Calu3 (cell line): ENCODE data around the gene GRHL1. TPM values are rescaled to one million over a fixed set of nuclear protein-coding genes. Genes with fewer than 3 reads are reported as not detected.

Experiments
- BruUV-seq: library from RNA; stranded (reverse); fragments of 400-500 nt; replicated peaks from 2 replicates; lab custom pipeline; 2021; lab: Mats Ljungman, UMichigan
- CTCF ChIA-PET: fragments of 300-600 bp; sonication (Branson Sonifier 250); formaldehyde crosslinking; loops from one replicate; lab custom pipeline; 2022; ENCODE audit warnings: antibody characterized with exemption; lab: Charles Lee
- DNase-seq: peaks from one replicate; pipeline ENCODE4 v3.0.0; 2022
- H3K27ac Mint-ChIP-seq: one replicate; pipeline ENCODE4 v1.8.0; 2022; ENCODE audit warnings: mixed read lengths; ENCODE audit not compliant: unreplicated experiment
- H3K27me3 Mint-ChIP-seq: one replicate; pipeline ENCODE4 v1.8.0; 2022; ENCODE audit warnings: mixed read lengths; ENCODE audit not compliant: unreplicated experiment
- H3K36me3 Mint-ChIP-seq: one replicate; pipeline ENCODE4 v1.8.0; 2022; ENCODE audit warnings: mild to moderate bottlenecking, moderate library complexity, mixed read lengths; ENCODE audit not compliant: insufficient read depth, unreplicated experiment
- H3K4me1 Mint-ChIP-seq: one replicate; pipeline ENCODE4 v1.8.0; 2022; ENCODE audit warnings: mild to moderate bottlenecking, low read depth, mixed read lengths; ENCODE audit not compliant: unreplicated experiment
- H3K4me3 Mint-ChIP-seq: one replicate; pipeline ENCODE4 v1.8.0; 2022; ENCODE audit warnings: mild to moderate bottlenecking, low read depth, moderate library complexity, mixed read lengths; ENCODE audit not compliant: unreplicated experiment
- H3K9me3 Mint-ChIP-seq: one replicate; pipeline ENCODE4 v1.8.0; 2022; ENCODE audit warnings: low read depth, mixed read lengths; ENCODE audit not compliant: unreplicated experiment
- CTCF ChIP-seq: fragments of 200-600 bp; IDR thresholded peaks from one replicate; pipeline ENCODE4 v1.8.0; 2022; ENCODE audit warnings: antibody characterized with exemption; ENCODE audit not compliant: unreplicated experiment
- intact Hi-C: fragments of 100-400 bp; cut with micrococcal nuclease; formaldehyde crosslinking; loops from one replicate; pipeline ENCODE4 v1.10.0; 2022; ENCODE audit not compliant: unreplicated experiment
- total RNA-seq: library from RNA; stranded (reverse); gene quantifications from 2 replicates; pipeline ENCODE4 v1.2.3, GENCODE V29; 2022

The GRHL1 gene
- total RNA-seq, 1 experiment from 2014 or later = 11.7 TPM

- peaks cover 8% of the 10 kb centered on the region for H3K36me3 Mint-ChIP-seq
- H3K4me1 Mint-ChIP-seq = peaks cover 33% of the 10 kb centered on the region
- CTCF ChIA-PET = no interaction called here
- no peak overlapping the region for H3K27ac Mint-ChIP-seq
- intact Hi-C loops = no loop called here
- H3K27me3 Mint-ChIP-seq = no peaks in the 10 kb centered on the region
- TF ChIP-seq CTCF = no peak
- H3K4me3 Mint-ChIP-seq = no peak overlapping the region
- no peak for DNase-seq
- no peaks in the 10 kb centered on the region for H3K9me3 Mint-ChIP-seq
- no TSS peak for BruUV-seq
Observed at GRCh38 chr2:9974343-9974742, 22.9 kb downstream of the GRHL1 start.

- H3K4me3 Mint-ChIP-seq = no peak overlapping the region
- H3K27me3 Mint-ChIP-seq = no peaks in the 10 kb centered on the region
- no peak for TF ChIP-seq CTCF
- intact Hi-C loops = no loop called here
- peaks cover 38% of the 10 kb centered on the region for H3K4me1 Mint-ChIP-seq
- DNase-seq = no peak
- H3K9me3 Mint-ChIP-seq = no peaks in the 10 kb centered on the region
- H3K27ac Mint-ChIP-seq = no peak overlapping the region
- no TSS peak for BruUV-seq
- H3K36me3 Mint-ChIP-seq = peaks cover 8% of the 10 kb centered on the region
- CTCF ChIA-PET = interaction anchor here (0.7 kb wide), 1 partner anchor 31 kb away, joined by 5 read pairs; no protein-coding TSS in a partner anchor
Observed at GRCh38 chr2:9975328-9975727, 23.8 kb downstream of the GRHL1 start.

GRCh38 chr2:9975805-9976447 is 24.4 kb downstream of the GRHL1 start:
- no peaks in the 10 kb centered on the region for H3K9me3 Mint-ChIP-seq
- H3K36me3 Mint-ChIP-seq = peaks cover 8% of the 10 kb centered on the region
- CTCF ChIA-PET = interaction anchor here (0.7 kb wide), 1 partner anchor 31 kb away, joined by 5 read pairs; no protein-coding TSS in a partner anchor
- peak overlapping the region; percentile 88 for H3K27ac Mint-ChIP-seq
- DNase-seq = peak; percentile 52
- H3K4me3 Mint-ChIP-seq = peak overlapping the region; percentile 5
- TF ChIP-seq CTCF = no peak
- BruUV-seq = no TSS peak
- intact Hi-C loops = no loop called here
- H3K4me1 Mint-ChIP-seq = peaks cover 36% of the 10 kb centered on the region
- H3K27me3 Mint-ChIP-seq = no peaks in the 10 kb centered on the region

GRCh38 chr2:9979977-9980376 is 28.5 kb downstream of the GRHL1 start:
- Mint-ChIP-seq H3K27ac (no peak overlapping the region), H3K36me3 (peaks cover 8% of the 10 kb centered on the region), H3K27me3 (no peaks in the 10 kb centered on the region), H3K9me3 (no peaks in the 10 kb centered on the region), H3K4me3 (no peak overlapping the region), H3K4me1 (peaks cover 19% of the 10 kb centered on the region)
- no peak for DNase-seq
- intact Hi-C loops = no loop called here
- CTCF ChIA-PET = no interaction called here
- BruUV-seq = no TSS peak
- no peak for TF ChIP-seq CTCF
